HG02852 (cell line): ENCODE results near the gene YDJC.
"Not testable (repeated sequence)": the region's sequence is repeated elsewhere in the genome, so short reads cannot be mapped to it uniquely, and the experiment has no call there.

Source experiments
- ATAC-seq: cut with Tn5 transposase; IDR thresholded peaks from one replicate; pipeline ENCODE4 v1.9.1; 2021; ENCODE audit warnings: mild to moderate bottlenecking, moderate library complexity; ENCODE audit not compliant: unreplicated experiment

Gene YDJC, protein sequence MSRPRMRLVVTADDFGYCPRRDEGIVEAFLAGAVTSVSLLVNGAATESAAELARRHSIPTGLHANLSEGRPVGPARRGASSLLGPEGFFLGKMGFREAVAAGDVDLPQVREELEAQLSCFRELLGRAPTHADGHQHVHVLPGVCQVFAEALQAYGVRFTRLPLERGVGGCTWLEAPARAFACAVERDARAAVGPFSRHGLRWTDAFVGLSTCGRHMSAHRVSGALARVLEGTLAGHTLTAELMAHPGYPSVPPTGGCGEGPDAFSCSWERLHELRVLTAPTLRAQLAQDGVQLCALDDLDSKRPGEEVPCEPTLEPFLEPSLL

GRCh38 chr22:21629255-21630149 lies at the start of gene YDJC:
Gene YDJC, minus strand, starts transcription at chr22:21630022. Its CDS starts 8 bp downstream, at chr22:21630014.
- ATAC-seq: peak; percentile 77

GRCh38 chr22:21679383-21679782 lies 49.6 kb upstream of the YDJC start:
- no peak for ATAC-seq

DNA sequence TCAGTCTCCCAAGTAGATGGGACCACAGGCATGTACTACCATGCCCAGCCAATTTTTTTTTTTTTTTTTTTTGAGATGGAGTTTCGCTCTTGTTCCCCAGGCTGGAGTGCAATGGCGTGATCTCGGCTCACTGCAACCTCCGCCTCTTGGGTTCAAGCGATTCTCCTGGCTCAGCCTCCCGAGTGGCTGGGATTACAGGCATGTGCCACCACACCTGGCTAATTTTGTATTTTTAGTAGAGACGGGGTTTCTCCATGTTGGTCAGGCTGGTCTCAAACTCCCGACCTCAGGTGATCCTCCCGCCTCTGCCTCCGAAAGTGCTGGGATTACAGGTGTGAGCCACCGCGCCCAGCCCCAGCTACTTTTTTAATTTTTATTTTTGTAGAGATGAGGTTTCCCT lies 49.0 kb upstream of the YDJC start:
- not testable (repeated sequence) for ATAC-seq

- ATAC-seq: no peak
Measured at GRCh38 chr22:21677606-21678443, 48.0 kb upstream of the YDJC start.

DNA sequence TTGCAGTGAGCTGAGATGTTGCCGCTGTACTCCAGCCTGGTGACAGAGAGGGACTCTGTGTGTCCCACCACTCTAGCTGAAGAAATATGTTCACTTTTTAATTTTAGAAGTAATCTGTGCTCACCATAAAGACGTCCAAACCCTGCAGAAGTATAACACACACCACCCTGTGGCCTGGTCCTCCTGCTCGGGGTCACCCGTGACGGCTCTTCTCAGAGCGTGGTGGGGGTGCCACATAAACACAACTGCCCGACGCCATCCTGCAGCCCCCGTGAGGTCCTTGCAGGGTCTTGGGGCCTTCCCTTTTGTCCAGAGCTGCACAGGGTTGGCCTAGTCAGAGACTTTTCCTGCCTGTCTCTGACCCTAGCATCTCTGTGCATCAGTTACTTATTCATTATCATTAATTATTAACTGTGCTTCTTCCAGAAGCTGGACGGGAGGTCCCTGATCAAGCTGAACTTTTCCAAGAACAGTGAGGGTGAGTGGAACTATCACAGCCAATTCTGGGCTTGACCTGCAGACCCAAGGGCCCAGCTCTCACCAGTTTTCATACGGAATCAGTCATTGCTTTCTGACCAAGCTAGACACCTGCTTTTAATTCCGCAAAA lies 44.9 kb upstream of the YDJC start:
- no peak for ATAC-seq

GRCh38 chr22:21673534-21674321 lies 43.9 kb upstream of the YDJC start:
- no peak for ATAC-seq

GRCh38 chr22:21672107-21672629 lies 42.3 kb upstream of the YDJC start:
- no peak for ATAC-seq

DNA sequence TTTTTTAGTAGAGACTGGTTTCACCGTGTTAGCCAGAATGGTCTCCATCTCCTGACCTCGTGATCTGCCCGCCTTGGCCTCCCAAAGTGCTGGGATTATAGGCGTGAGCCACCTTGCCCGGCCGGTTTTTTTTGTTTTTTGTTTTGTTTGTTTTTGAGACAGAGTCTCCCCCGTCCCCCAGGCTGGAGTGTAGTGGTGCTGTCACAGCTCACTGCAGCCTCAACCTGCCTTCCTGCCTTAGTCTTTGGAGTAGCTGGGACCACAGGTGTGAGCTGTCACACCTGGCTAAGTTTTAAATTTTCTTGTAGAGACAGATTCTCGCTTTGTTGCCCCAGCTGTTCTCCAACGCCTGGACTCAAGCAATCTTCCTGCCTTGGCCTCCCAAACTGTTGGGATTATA lies 39.2 kb upstream of the YDJC start:
- no peak for ATAC-seq

GRCh38 chr22:21666786-21667185 lies 37.0 kb upstream of the YDJC start:
- no peak for ATAC-seq

GRCh38 chr22:21665047-21665851 lies 35.4 kb upstream of the YDJC start:
- no peak for ATAC-seq

- no peak for ATAC-seq
Measured at GRCh38 chr22:21663738-21664137, 33.9 kb upstream of the YDJC start.

GRCh38 chr22:21661991-21662390 lies 32.2 kb upstream of the YDJC start:
- no peak for ATAC-seq

- no peak for ATAC-seq
Measured at GRCh38 chr22:21660904-21661303, 31.1 kb upstream of the YDJC start.

DNA sequence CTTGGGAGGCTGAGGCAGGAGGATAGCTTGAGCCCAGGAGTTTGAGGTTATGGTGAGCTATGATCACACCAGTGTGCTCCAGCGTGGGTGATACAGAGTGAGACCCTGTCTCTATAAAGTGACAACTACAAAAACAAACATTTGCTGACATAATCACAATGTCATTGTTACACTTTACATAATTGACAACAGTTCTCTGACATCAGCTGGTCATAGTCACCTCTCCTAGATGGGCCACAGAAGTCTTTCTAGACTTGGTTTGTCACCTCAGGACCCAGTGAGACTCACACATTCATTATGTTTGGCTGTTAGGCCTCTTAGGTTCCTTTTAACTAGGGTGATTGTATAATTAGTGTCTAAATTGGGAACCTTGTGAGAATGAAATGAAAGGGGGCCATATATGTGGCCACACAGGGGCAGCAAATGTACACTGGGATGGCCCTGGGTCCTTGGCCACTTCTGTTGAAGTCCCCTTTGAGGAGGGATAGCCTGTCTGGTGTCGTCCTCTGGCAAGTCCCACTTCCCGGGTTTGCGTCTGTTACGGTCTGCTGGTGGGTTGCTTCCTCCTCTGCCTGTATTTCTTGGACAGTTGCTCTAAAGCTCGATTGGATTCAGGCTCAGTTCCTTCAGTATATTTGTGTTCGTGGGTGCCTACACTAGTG lies 30.2 kb upstream of the YDJC start:
- ATAC-seq: no peak

DNA sequence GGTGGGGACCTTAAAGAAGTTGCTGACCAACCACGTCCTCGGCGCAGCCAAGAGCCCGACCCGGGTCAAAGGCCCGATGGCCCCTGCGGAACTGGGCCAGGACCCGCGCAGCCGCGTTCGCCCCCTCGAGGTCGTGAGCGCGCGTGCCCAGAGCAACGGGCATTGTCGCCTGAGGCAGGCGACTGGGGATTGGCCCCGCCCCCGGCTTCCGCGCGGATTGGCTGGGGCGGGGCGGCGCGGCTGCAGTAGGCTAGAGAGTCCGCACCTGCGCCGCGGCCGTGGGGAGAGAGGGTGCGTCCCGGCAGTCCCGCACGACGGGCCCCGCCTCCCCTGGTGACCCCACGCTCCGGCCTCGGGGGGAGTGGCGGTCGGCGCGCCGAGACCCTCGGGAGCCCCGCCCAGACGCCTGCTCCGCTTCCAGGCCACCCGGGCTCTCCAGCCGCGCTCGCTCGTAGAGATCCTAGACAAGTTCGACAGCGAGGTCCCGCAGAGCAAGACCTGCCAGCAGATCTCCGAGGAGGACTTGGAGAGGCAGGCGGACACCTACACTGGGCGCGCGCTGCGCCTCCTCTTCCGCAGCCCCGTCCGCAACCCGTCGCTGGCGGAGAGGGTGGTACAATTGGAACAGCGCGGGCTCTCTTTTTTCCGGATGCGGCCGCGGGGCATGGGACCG lies 27.7 kb upstream of the YDJC start:
- ATAC-seq: peak; percentile 78

- ATAC-seq: no peak
Measured at GRCh38 chr22:21657020-21657359, 27.2 kb upstream of the YDJC start.

DNA sequence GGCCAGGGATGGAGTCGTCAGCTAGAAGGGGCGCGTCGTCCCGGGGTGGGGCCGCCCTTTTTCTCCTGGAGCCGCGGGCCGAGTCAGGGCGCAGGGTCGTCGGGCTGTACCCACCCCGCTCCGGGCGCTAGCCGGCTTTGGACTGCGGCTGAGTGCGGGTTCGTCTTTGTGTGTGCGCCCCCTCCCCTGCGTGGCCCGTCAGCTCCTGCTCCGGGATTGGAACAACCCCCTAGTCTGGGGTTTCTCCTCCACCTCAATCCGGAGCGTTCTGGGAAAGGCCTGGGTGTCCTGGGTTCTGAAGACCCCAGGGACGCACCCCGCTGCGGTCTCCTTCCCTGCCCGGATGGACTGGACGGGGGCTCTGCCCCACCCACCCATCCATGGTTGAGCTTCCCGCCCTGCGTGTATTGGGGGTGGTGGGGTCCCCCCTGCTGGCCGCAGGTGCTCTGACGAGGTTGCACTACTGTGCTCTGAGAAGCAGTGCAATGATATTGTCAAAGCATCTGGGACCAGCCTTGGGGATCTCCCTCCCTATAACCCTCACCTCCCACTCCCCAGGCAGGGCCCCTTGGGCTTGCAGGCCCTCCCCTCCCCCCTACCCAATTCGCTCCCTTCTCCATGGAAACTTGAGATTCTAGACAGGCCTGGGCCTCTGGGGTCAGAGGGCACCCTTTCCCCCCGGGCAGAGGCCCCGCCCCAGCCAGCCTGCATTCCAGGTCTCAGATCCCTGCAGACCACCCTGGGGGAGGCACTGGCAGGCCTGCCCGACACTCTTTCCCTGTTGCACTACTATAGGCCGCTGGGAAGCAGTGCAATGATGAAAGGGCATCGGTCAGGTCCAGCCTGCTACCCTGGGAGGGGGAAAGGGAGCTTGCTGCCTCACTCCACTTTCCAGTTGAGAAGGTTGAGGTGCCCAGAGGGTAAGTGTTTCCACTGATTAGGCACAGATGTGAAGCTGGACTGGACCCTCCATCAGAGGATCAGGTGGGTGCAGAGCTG lies 23.0 kb upstream of the YDJC start:
- ATAC-seq: peak; percentile 4
